GM12892 (cell line): Measurements from ENCODE around the gene PRM1.

Experiments
- POLR2A ChIP-seq: IDR thresholded peaks from 2 replicates; pipeline ENCODE4 v1.6.1; 2011; ENCODE audit warnings: low read depth, low read length, control low read depth
- POLR2AphosphoS5 ChIP-seq: IDR thresholded peaks from 2 replicates; pipeline ENCODE4 v1.6.1; 2011; ENCODE audit warnings: low read depth, low read length, control low read depth

DNA sequence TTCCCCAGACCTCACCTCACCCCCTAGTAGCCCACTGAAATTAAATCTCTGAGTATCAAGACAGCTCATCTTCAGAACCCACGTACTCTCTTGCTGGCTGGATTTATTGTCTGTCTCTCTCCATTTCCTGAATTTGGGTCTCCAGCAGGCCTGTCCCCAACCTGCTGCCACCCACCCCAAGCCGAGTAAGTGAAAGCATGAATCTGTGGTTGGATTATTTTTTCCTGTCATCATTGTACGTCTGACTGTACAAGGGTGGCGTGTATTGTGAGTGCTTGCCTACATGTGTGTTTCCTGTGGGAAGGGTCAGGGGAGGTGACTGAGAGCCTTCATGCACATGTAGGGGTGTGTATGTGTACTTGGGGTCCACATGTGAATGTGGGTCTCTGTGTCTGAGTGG, 17.4 kb downstream of the PRM1 start:
- TF ChIP-seq POLR2AphosphoS5 (no peak), POLR2A (no peak)
